IPS-18c (cell line): Measurements from ENCODE around the gene ICOSLG.

Source experiments
- H3K4me3 ChIP-seq: 2 replicates; pipeline ENCODE4 v1.7.0; 2013; ENCODE audit warnings: low read depth, mild to moderate bottlenecking, low read length, moderate library complexity; ENCODE audit not compliant: insufficient read depth
- H3K9me3 ChIP-seq: one replicate; pipeline ENCODE4 v1.6.1; 2013; ENCODE audit warnings: mild to moderate bottlenecking, low read length, moderate library complexity; ENCODE audit not compliant: control insufficient read depth, insufficient read depth

Gene ICOSLG

GRCh38 chr21:44271558-44272283 is 31.0 kb upstream of the ICOSLG start:
- Histone ChIP-seq H3K9me3 (no peaks in the 10 kb centered on the region), H3K4me3 (no peak overlapping the region)

- H3K4me3 ChIP-seq = no peak overlapping the region
- no peaks in the 10 kb centered on the region for H3K9me3 ChIP-seq
Observed at GRCh38 chr21:44269090-44269489, 28.3 kb upstream of the ICOSLG start.

- H3K9me3 ChIP-seq = no peaks in the 10 kb centered on the region
- no peak overlapping the region for H3K4me3 ChIP-seq
Observed at GRCh38 chr21:44267655-44268142, 27.0 kb upstream of the ICOSLG start.

GRCh38 chr21:44265734-44266270 is 25.1 kb upstream of the ICOSLG start:
- H3K9me3 ChIP-seq = no peaks in the 10 kb centered on the region
- no peak overlapping the region for H3K4me3 ChIP-seq

- no peaks in the 10 kb centered on the region for H3K9me3 ChIP-seq
- H3K4me3 ChIP-seq = no peak overlapping the region
Observed at GRCh38 chr21:44263768-44264167, 23.0 kb upstream of the ICOSLG start.

GRCh38 chr21:44263221-44263760 is 22.5 kb upstream of the ICOSLG start:
- no peaks in the 10 kb centered on the region for H3K9me3 ChIP-seq
- no peak overlapping the region for H3K4me3 ChIP-seq

- no peak overlapping the region for H3K4me3 ChIP-seq
- no peaks in the 10 kb centered on the region for H3K9me3 ChIP-seq
Observed at GRCh38 chr21:44262338-44263056, 21.8 kb upstream of the ICOSLG start.

- no peaks in the 10 kb centered on the region for H3K9me3 ChIP-seq
- no peak within 1 kb of the TSS for H3K4me3 ChIP-seq
Observed at GRCh38 chr21:44261675-44262295, 21.0 kb upstream of the ICOSLG start, which contains the start of gene DNMT3L. Gene DNMT3L, minus strand, starts transcription at chr21:44261897. Its CDS starts 638 bp downstream, at chr21:44261259.

GRCh38 chr21:44260791-44261631 is 20.3 kb upstream of the ICOSLG start:
- Histone ChIP-seq H3K9me3 (no peaks in the 10 kb centered on the region), H3K4me3 (no peak overlapping the region)

- peaks cover 3% of the 10 kb centered on the region for H3K9me3 ChIP-seq
- no peak overlapping the region for H3K4me3 ChIP-seq
Observed at GRCh38 chr21:44260066-44260465, 19.3 kb upstream of the ICOSLG start.

- Histone ChIP-seq H3K4me3 (no peak overlapping the region), H3K9me3 (peaks cover 3% of the 10 kb centered on the region)
Observed at GRCh38 chr21:44259082-44259705, 18.5 kb upstream of the ICOSLG start.

GRCh38 chr21:44258056-44258725 is 17.4 kb upstream of the ICOSLG start:
- H3K9me3 ChIP-seq = peaks cover 3% of the 10 kb centered on the region
- H3K4me3 ChIP-seq = no peak overlapping the region

GRCh38 chr21:44255511-44255981 is 14.8 kb upstream of the ICOSLG start:
- Histone ChIP-seq H3K4me3 (no peak overlapping the region), H3K9me3 (peaks cover 3% of the 10 kb centered on the region)

- H3K4me3 ChIP-seq = no peak overlapping the region
- H3K9me3 ChIP-seq = peaks cover 3% of the 10 kb centered on the region
Observed at GRCh38 chr21:44253832-44254710, 13.3 kb upstream of the ICOSLG start.
